H9 (cell line): ENCODE results near the gene FAM174B. TPM values are rescaled to one million over a fixed set of nuclear protein-coding genes. Genes with fewer than 3 reads are reported as not detected.

ENCODE experiments used
- DNase-seq: peaks from one replicate; pipeline ENCODE4 v3.0.0-alpha.2; 2017
- H2AFZ ChIP-seq: one replicate; pipeline ENCODE4 v1.6.1; 2013; ENCODE audit warnings: mild to moderate bottlenecking, low read length, control low read depth, moderate library complexity
- H2AK5ac ChIP-seq: 2 replicates; pipeline ENCODE4 v1.6.1; 2013; ENCODE audit warnings: low read length, control low read depth, mixed read lengths; ENCODE audit not compliant: insufficient read length
- H2BK120ac ChIP-seq: one replicate; pipeline ENCODE4 v1.6.1; 2013; ENCODE audit warnings: low read depth, mild to moderate bottlenecking, low read length, control low read depth, inconsistent platforms; ENCODE audit not compliant: poor library complexity, severe bottlenecking
- H2BK12ac ChIP-seq: 2 replicates; pipeline ENCODE4 v1.6.1; 2013; ENCODE audit warnings: low read length, control low read depth, mixed read lengths, low read depth; ENCODE audit not compliant: insufficient read length
- H2BK15ac ChIP-seq: 2 replicates; pipeline ENCODE4 v1.6.1; 2013; ENCODE audit warnings: low read depth, low read length, control low read depth
- H2BK20ac ChIP-seq: one replicate; pipeline ENCODE4 v1.6.1; 2013; ENCODE audit warnings: low read depth, mild to moderate bottlenecking, low read length, control low read depth, inconsistent platforms; ENCODE audit not compliant: poor library complexity, severe bottlenecking
- H2BK5ac ChIP-seq: 2 replicates; pipeline ENCODE4 v1.6.1; 2013; ENCODE audit warnings: low read length, control low read depth, mixed read lengths; ENCODE audit not compliant: insufficient read length
- H3K14ac ChIP-seq: 2 replicates; pipeline ENCODE4 v1.6.1; 2013; ENCODE audit warnings: low read length, control low read depth; ENCODE audit not compliant: insufficient read depth
- H3K18ac ChIP-seq: 2 replicates; pipeline ENCODE4 v1.6.1; 2013; ENCODE audit warnings: low read depth, mild to moderate bottlenecking, mixed read lengths, low read length, control low read depth; ENCODE audit not compliant: insufficient read length
- H3K23ac ChIP-seq: 2 replicates; pipeline ENCODE4 v1.6.1; 2013; ENCODE audit warnings: low read length, control low read depth, mixed read lengths, low read depth; ENCODE audit not compliant: insufficient read length
- H3K23me2 ChIP-seq: 2 replicates; pipeline ENCODE4 v1.6.1; 2013; ENCODE audit warnings: low read depth, mild to moderate bottlenecking, mixed read lengths, low read length, control low read depth; ENCODE audit not compliant: insufficient read length, poor library complexity, severe bottlenecking
- H3K27ac ChIP-seq: 2 replicates; pipeline ENCODE4 v1.5.1; 2013; ENCODE audit warnings: low read length, control low read depth, mixed read lengths, low read depth; ENCODE audit not compliant: insufficient read length
- H3K27me3 ChIP-seq: 2 replicates; pipeline ENCODE4 v1.6.1; 2013; ENCODE audit warnings: low read length, control low read depth, inconsistent platforms; ENCODE audit not compliant: insufficient read depth
- H3K4ac ChIP-seq: 2 replicates; pipeline ENCODE4 v1.6.1; 2013; ENCODE audit warnings: low read depth, mild to moderate bottlenecking, control low read depth, inconsistent platforms, low read length, moderate library complexity
- H3K4me1 ChIP-seq: 2 replicates; pipeline ENCODE4 v1.6.1; 2013; ENCODE audit warnings: low read length, control low read depth, inconsistent platforms; ENCODE audit not compliant: insufficient read depth
- H3K4me2 ChIP-seq: 2 replicates; pipeline ENCODE4 v1.6.1; 2013; ENCODE audit warnings: low read length, control low read depth, mixed read lengths; ENCODE audit not compliant: insufficient read length, insufficient read depth
- H3K56ac ChIP-seq: 2 replicates; pipeline ENCODE4 v1.6.1; 2013; ENCODE audit warnings: low read depth, mild to moderate bottlenecking, mixed read lengths, low read length, control low read depth; ENCODE audit not compliant: insufficient read length
- H3K79me1 ChIP-seq: 2 replicates; pipeline ENCODE4 v1.6.1; 2013; ENCODE audit warnings: low read depth, mild to moderate bottlenecking, moderate library complexity, low read length, control low read depth, inconsistent platforms; ENCODE audit not compliant: insufficient read depth, poor library complexity, severe bottlenecking
- H3K79me2 ChIP-seq: 2 replicates; pipeline ENCODE4 v1.6.1; 2013; ENCODE audit warnings: low read length, control low read depth, inconsistent platforms; ENCODE audit not compliant: insufficient read depth
- H3K9ac ChIP-seq: 2 replicates; pipeline ENCODE4 v1.6.1; 2013; ENCODE audit warnings: low read length, control low read depth, mixed read lengths; ENCODE audit not compliant: insufficient read length; ENCODE audit errors: extremely low read depth
- H3K9me3 ChIP-seq: one replicate; pipeline ENCODE4 v1.6.1; 2013; ENCODE audit warnings: low read depth, low read length, inconsistent platforms; ENCODE audit not compliant: control insufficient read depth
- H3T11ph ChIP-seq: one replicate; pipeline ENCODE4 v1.6.1; 2013; ENCODE audit warnings: mild to moderate bottlenecking, low read length, control low read depth, inconsistent platforms
- H4K20me1 ChIP-seq: one replicate; pipeline ENCODE4 v1.6.1; 2013; ENCODE audit not compliant: control insufficient read depth, insufficient read length, insufficient read depth
- H4K5ac ChIP-seq: 2 replicates; pipeline ENCODE4 v1.6.1; 2013; ENCODE audit warnings: low read depth, mild to moderate bottlenecking, mixed read lengths, low read length, control low read depth; ENCODE audit not compliant: insufficient read length
- H4K8ac ChIP-seq: replicated peaks from 2 replicates; pipeline ENCODE4 v1.6.1; 2013; ENCODE audit warnings: low read length, control low read depth, mixed read lengths, low read depth; ENCODE audit not compliant: insufficient read length
- H4K91ac ChIP-seq: 2 replicates; pipeline ENCODE4 v1.6.1; 2013; ENCODE audit warnings: low read depth, mild to moderate bottlenecking, moderate library complexity, mixed read lengths, low read length, control low read depth; ENCODE audit not compliant: insufficient read length
- H3K27ac Mint-ChIP-seq, 3 experiments: 2 replicates in 2 of 3; 3 replicates in 1 of 3; pipeline ENCODE4 v1.8.0; 2020 to 2021; ENCODE audit warnings: mixed read lengths in 3 of 3, mild to moderate bottlenecking in 1 of 3, moderate library complexity in 1 of 3
- H3K27me3 Mint-ChIP-seq: 2 replicates; pipeline ENCODE4 v1.8.0; 2021; ENCODE audit warnings: low read depth, mild to moderate bottlenecking, moderate library complexity, mixed read lengths
- H3K36me3 Mint-ChIP-seq, 3 experiments: 2 replicates in 2 of 3; 3 replicates in 1 of 3; pipeline ENCODE4 v1.8.0; 2020 to 2021; ENCODE audit warnings: low read depth in 3 of 3, mixed read lengths in 3 of 3; ENCODE audit not compliant: insufficient read depth in 1 of 3
- H3K4me1 Mint-ChIP-seq, 2 experiments: 2 replicates each; pipeline ENCODE4 v1.8.0; 2020; ENCODE audit warnings: mixed read lengths in 2 of 2
- H3K4me3 Mint-ChIP-seq, 2 experiments: 2 replicates in 1 of 2; 3 replicates in 1 of 2; pipeline ENCODE4 v1.8.0; 2020 to 2021; ENCODE audit warnings: mild to moderate bottlenecking in 2 of 2, mixed read lengths in 2 of 2, moderate library complexity in 1 of 2
- H3K9me3 Mint-ChIP-seq, 2 experiments: 2 replicates in 1 of 2; 3 replicates in 1 of 2; pipeline ENCODE4 v1.8.0; 2020; ENCODE audit warnings: mild to moderate bottlenecking in 2 of 2, mixed read lengths in 2 of 2, moderate library complexity in 1 of 2
- WGBS: extraction: QIAGEN DNeasy Blood & Tissue Kit; methylation state at CpG from one replicate; pipeline ENCODE4 v1.1.7; 2013; ENCODE audit warnings: missing lambda C conversion rate, low lambda C conversion rate, mixed read lengths; ENCODE audit not compliant: insufficient read length; ENCODE audit errors: extremely low coverage; 5-methylcytosine and 5-hydroxymethylcytosine counted together
- total RNA-seq: library from RNA; stranded (reverse); gene quantifications from 2 replicates; pipeline ENCODE4 v1.2.1, GENCODE V29; 2021
- TF ChIP-seq, protein P1 (sequence below): fragments of 200-600 bp; sonication (generic); conservative IDR thresholded peaks from 3 replicates; pipeline ENCODE4 v1.8.0; 2021; ENCODE audit warnings: antibody characterized with exemption, mild to moderate bottlenecking

FAM174B gene
- total RNA-seq, 1 experiment from 2014 or later, result 38.0 TPM

DNA sequence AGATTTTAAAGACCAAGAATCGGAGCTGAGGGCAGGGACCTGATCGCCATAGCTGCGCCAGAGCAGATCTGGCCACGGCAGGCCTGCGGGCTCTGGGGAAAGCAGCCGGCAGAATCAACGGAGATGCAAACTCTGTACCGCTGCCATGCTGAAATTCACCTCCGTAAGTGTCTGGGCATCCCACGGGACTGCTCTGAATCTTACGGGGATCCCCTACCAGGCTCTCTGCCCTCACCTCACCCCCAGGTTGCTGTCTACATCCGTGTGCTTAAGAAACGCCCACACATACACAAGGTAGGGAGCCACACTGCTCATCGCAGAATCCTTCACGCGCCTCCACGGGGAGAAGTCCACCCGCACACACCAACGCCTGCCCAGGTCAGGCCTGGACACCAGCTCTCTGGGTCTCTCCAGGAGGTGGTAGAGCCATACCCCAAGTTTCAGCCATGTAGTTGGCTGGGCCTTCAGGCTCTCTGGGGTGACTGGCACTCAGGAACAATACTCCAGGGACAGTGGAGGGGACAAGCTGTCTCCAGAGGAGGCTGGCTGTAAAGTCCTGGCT is 33.5 kb downstream of the FAM174B start:
- no peak overlapping the region for H2AK5ac ChIP-seq
- TF ChIP-seq, protein P1, sequence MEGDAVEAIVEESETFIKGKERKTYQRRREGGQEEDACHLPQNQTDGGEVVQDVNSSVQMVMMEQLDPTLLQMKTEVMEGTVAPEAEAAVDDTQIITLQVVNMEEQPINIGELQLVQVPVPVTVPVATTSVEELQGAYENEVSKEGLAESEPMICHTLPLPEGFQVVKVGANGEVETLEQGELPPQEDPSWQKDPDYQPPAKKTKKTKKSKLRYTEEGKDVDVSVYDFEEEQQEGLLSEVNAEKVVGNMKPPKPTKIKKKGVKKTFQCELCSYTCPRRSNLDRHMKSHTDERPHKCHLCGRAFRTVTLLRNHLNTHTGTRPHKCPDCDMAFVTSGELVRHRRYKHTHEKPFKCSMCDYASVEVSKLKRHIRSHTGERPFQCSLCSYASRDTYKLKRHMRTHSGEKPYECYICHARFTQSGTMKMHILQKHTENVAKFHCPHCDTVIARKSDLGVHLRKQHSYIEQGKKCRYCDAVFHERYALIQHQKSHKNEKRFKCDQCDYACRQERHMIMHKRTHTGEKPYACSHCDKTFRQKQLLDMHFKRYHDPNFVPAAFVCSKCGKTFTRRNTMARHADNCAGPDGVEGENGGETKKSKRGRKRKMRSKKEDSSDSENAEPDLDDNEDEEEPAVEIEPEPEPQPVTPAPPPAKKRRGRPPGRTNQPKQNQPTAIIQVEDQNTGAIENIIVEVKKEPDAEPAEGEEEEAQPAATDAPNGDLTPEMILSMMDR, result no peak
- no peaks in the 10 kb centered on the region for H3K9me3 ChIP-seq
- no peaks in the 10 kb centered on the region for H4K20me1 ChIP-seq
- no peak overlapping the region for H3K27ac ChIP-seq
- no peak for DNase-seq
- no peak overlapping the region for H4K91ac ChIP-seq
- no peak overlapping the region for H3K9ac ChIP-seq
- H3K56ac ChIP-seq, result no peak overlapping the region
- H3K4me2 ChIP-seq, result no peak overlapping the region
- no peak overlapping the region for H2BK15ac ChIP-seq
- Mint-ChIP-seq H3K27me3 (no peaks in the 10 kb centered on the region), H3K4me1 (peaks cover 30 to 35% of the 10 kb centered on the region in 2 experiments), H3K9me3 (no peaks in the 10 kb centered on the region; a peak in 1 of 5 replicates), H3K4me3 (no peak overlapping the region), H3K36me3 (peaks cover 0 to 15% (median 0%) of the 10 kb centered on the region in 3 experiments; a peak in 3 of 7 replicates), H3K27ac (peak overlapping the region in 2 of 3 experiments; percentile 76 to 91; a peak in 3 of 7 replicates)
- H3K79me2 ChIP-seq, result no peaks in the 10 kb centered on the region
- no peak overlapping the region for H2AFZ ChIP-seq
- no peaks in the 10 kb centered on the region for H3K23me2 ChIP-seq
- H2BK20ac ChIP-seq, result no peak overlapping the region
- H3T11ph ChIP-seq, result no peak overlapping the region
- no peak overlapping the region for H3K23ac ChIP-seq
- H3K4ac ChIP-seq, result no peak overlapping the region
- H2BK120ac ChIP-seq, result no peak overlapping the region
- H4K5ac ChIP-seq, result no peak overlapping the region
- WGBS, result no CpG with 5 or more reads among the region's 19 CpGs
- H3K18ac ChIP-seq, result no peak overlapping the region
- peaks cover 3% of the 10 kb centered on the region; the same call in 1 of the 2 replicates for H3K4me1 ChIP-seq
- H4K8ac ChIP-seq, result no peak overlapping the region
- no peak overlapping the region for H2BK12ac ChIP-seq
- H2BK5ac ChIP-seq, result no peak overlapping the region
- no peaks in the 10 kb centered on the region for H3K27me3 ChIP-seq
- no peak overlapping the region; the same call in 1 of the 2 replicates for H3K14ac ChIP-seq
- no peaks in the 10 kb centered on the region for H3K79me1 ChIP-seq
